Effector memory CD4-positive, alpha-beta T cell (primary cell): Measurements from ENCODE around the gene MRFAP1.

Experiments
- DNase-seq, 3 donors: peaks; one replicate each; pipeline ENCODE4 v3.0.0-alpha.2; 2020
- H3K27ac ChIP-seq: 2 replicates; pipeline ENCODE4 v1.7.0; 2013; ENCODE audit warnings: mild to moderate bottlenecking, low read length, moderate library complexity; ENCODE audit not compliant: insufficient read depth, poor library complexity, severe bottlenecking
- H3K27me3 ChIP-seq: replicated peaks from 2 replicates; pipeline ENCODE4 v1.7.0; 2013; ENCODE audit warnings: mild to moderate bottlenecking, low read length; ENCODE audit not compliant: insufficient read depth, control insufficient read depth, poor library complexity, severe bottlenecking
- H3K36me3 ChIP-seq: 2 replicates; pipeline ENCODE4 v1.7.0; 2013; ENCODE audit warnings: mild to moderate bottlenecking, low read length, moderate library complexity; ENCODE audit not compliant: control insufficient read depth, insufficient read depth
- H3K4me1 ChIP-seq: 2 replicates; pipeline ENCODE4 v1.7.0; 2013; ENCODE audit warnings: low read length, mild to moderate bottlenecking; ENCODE audit not compliant: control insufficient read depth, insufficient read depth, poor library complexity, severe bottlenecking
- H3K4me3 ChIP-seq: 2 replicates; pipeline ENCODE4 v1.7.0; 2013; ENCODE audit warnings: low read length, low read depth, mild to moderate bottlenecking; ENCODE audit not compliant: insufficient read depth, poor library complexity, severe bottlenecking
- H3K9me3 ChIP-seq: 2 replicates; pipeline ENCODE4 v1.7.0; 2013; ENCODE audit warnings: mild to moderate bottlenecking, low read length, moderate library complexity; ENCODE audit not compliant: control insufficient read depth

Gene MRFAP1

DNA sequence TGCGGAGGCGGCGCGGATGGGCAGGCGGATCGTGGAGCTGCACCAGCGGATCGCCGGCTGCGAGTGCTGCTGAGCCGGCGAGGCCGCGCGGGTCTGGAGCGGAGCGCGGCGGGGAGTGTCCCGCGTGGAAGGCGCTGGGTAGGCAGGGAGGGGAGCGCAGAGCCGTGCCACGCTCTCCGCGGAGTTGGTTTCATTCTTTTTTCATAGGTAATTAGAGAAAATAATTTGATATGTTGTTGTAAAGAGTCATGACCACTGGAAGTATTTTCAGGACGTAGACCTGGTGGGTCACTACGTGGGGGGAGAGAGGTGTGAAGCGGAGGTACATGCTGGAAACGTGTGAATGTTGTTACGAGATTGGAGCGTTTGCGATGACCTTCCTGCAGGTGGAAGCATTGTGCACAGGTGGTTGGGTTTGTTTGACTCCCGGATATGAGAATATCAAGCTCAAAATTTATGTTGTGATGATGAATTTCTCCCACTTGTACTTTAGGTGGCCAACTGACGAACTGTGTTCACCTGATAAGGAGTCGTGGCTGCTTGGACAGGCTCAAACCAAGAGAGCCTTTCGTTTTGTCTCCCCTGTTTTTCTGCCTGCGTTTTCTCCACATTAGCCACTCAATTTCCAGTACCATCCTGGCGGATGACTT is 34.1 kb downstream of the MRFAP1 start:
- Histone ChIP-seq H3K36me3 (peaks cover 3% of the 10 kb centered on the region), H3K9me3 (no peaks in the 10 kb centered on the region), H3K27me3 (no peaks in the 10 kb centered on the region), H3K27ac (peak overlapping the region; percentile 61), H3K4me1 (peaks cover 28% of the 10 kb centered on the region), H3K4me3 (peak overlapping the region; percentile 65)
- peak; percentile 42 to 58 (median 55) for DNase-seq

GRCh38 chr4:6676722-6677558 is 36.5 kb downstream of the MRFAP1 start:
- Histone ChIP-seq H3K9me3 (no peaks in the 10 kb centered on the region), H3K4me3 (no peak overlapping the region), H3K27ac (no peak overlapping the region), H3K4me1 (peaks cover 28% of the 10 kb centered on the region), H3K36me3 (peaks cover 3% of the 10 kb centered on the region), H3K27me3 (no peaks in the 10 kb centered on the region)
- DNase-seq: no peak

DNA sequence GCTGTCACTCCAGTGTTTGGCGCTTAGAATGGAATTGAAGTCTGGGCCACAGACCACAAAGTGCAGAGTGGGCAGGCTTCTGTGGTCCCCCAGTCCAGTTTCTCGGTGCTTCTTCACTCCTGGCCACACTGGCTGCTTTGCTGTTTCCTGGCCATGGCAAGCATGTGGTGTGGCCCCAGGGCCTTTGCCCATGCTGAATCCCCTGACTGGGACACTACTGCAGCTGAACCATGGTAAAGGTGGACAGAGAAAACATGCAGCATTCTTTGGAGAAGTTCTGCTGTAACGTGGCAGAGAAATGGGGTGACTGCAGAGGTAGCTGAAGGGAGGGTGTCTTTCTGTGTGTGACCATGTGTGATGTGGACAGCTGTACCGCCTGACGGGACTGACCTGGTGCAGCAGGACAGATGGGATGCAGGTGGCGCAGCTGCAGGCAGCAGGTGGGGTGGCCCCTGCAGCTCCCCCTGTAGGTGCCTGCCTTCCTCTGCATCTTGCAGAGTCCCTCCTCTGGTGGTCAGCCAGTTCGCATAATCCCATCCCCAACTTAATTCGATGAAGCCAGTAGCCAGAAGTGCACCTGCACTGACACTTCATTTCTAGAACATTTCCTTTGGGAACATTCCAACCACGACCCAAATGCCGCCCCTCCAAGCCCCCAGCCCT is 40.0 kb downstream of the MRFAP1 start:
- Histone ChIP-seq H3K27me3 (no peaks in the 10 kb centered on the region), H3K4me1 (peaks cover 20% of the 10 kb centered on the region), H3K36me3 (peaks cover 7% of the 10 kb centered on the region), H3K4me3 (no peak overlapping the region), H3K9me3 (no peaks in the 10 kb centered on the region), H3K27ac (no peak overlapping the region)
- DNase-seq: no peak

- DNase-seq: no peak
- H3K9me3 ChIP-seq: no peaks in the 10 kb centered on the region
- H3K4me1 ChIP-seq: peaks cover 13% of the 10 kb centered on the region
- H3K36me3 ChIP-seq: peaks cover 7% of the 10 kb centered on the region
- no peak overlapping the region for H3K4me3 ChIP-seq
- H3K27ac ChIP-seq: no peak overlapping the region
- no peaks in the 10 kb centered on the region for H3K27me3 ChIP-seq
These were observed 40.7 kb downstream of the MRFAP1 start for GRCh38 chr4:6681191-6681590.

GRCh38 chr4:6682862-6683590 is 42.5 kb downstream of the MRFAP1 start:
- Histone ChIP-seq H3K9me3 (no peaks in the 10 kb centered on the region), H3K27me3 (no peaks in the 10 kb centered on the region), H3K4me1 (peaks cover 10% of the 10 kb centered on the region), H3K27ac (no peak overlapping the region), H3K36me3 (peaks cover 5% of the 10 kb centered on the region), H3K4me3 (no peak overlapping the region)
- no peak for DNase-seq

DNA sequence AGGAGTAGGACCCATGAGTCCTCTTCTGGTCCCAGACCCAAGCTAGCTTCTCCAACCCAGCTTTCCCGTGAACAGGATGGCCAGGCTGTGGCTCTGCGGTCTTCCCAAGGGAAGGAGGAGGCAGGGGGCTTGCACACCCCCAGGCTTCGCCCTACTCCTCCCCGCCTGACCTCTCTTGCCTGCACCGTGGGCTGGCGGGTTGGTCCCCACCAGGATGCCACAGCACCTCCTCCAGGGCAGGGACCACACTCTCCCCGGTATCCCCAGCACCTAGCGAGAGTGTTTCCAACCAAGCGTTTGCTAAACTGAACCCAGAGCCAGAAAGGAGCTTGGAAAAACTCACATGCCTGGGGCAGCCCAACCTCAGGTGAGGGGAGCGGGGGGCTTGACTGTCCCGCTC is 44.2 kb downstream of the MRFAP1 start:
- Histone ChIP-seq H3K36me3 (peaks cover 5% of the 10 kb centered on the region), H3K27me3 (no peaks in the 10 kb centered on the region), H3K4me1 (peaks cover 26% of the 10 kb centered on the region), H3K27ac (no peak overlapping the region), H3K9me3 (no peaks in the 10 kb centered on the region), H3K4me3 (no peak overlapping the region)
- no peak for DNase-seq

DNA sequence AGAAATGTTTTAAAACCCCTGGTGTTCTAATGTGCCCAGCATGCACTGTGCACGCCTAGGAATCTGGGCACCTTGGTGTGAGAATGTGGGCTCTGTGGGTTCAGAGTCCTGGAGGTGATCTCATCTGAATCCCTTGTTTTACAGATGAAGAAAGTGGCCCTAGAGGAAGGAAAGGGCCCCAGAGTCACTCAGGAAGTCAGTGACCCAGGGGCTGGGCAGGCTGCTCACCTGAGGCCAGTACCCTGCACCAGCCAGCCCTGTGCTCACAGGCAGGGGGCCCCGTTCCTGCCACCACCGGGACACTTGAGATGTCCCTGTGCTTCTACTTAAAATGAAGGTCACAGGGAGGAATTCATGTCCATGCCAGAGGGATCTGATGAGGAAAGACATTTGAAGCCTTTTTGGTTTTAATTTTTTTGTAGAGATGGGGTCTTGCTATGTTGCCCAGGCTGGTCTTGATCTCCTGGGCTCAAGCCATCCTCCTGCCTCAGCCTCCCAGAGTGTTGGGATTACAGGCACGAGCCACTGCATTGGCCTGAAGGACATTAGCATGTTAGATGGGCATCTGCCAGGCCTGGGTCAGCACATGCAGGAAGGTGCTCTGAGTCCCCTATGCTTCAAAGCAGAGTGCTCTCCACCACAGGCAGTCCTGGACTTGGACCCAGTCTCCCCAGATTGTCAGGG is 45.8 kb downstream of the MRFAP1 start:
- Histone ChIP-seq H3K36me3 (peaks cover 5% of the 10 kb centered on the region), H3K27me3 (no peaks in the 10 kb centered on the region), H3K27ac (no peak overlapping the region), H3K9me3 (no peaks in the 10 kb centered on the region), H3K4me1 (peaks cover 40% of the 10 kb centered on the region), H3K4me3 (no peak overlapping the region)
- no peak for DNase-seq

- peak overlapping the region; percentile 81 for H3K27ac ChIP-seq
- H3K4me3 ChIP-seq: no peak overlapping the region
- H3K36me3 ChIP-seq: no peaks in the 10 kb centered on the region
- H3K27me3 ChIP-seq: no peaks in the 10 kb centered on the region
- DNase-seq: no peak
- H3K4me1 ChIP-seq: peaks cover 54% of the 10 kb centered on the region
- H3K9me3 ChIP-seq: no peaks in the 10 kb centered on the region
These were observed 47.7 kb downstream of the MRFAP1 start for GRCh38 chr4:6687947-6688878.
